Stimulated activated CD4-positive, alpha-beta T cell treated with anti-CD3 and anti-CD28 coated beads, Interleukin-1b, Interleukin-23, amount 100 ng/mL, for 4 hours (primary cell): ENCODE data around the gene MAP3K4.
"Not testable (repeated sequence)": the region's sequence is repeated elsewhere in the genome, so short reads cannot be mapped to it uniquely, and the experiment has no call there.

ENCODE experiments used
- DNase-seq, 2 donors: peaks; one replicate each; pipeline ENCODE4 v3.0.0-alpha.2; 2020; ENCODE audit warnings: low read depth in 2 of 2

The MAP3K4 gene

GRCh38 chr6:160972594-160972993 is 19.0 kb upstream of the MAP3K4 start:
- not testable (repeated sequence) for DNase-seq

DNA sequence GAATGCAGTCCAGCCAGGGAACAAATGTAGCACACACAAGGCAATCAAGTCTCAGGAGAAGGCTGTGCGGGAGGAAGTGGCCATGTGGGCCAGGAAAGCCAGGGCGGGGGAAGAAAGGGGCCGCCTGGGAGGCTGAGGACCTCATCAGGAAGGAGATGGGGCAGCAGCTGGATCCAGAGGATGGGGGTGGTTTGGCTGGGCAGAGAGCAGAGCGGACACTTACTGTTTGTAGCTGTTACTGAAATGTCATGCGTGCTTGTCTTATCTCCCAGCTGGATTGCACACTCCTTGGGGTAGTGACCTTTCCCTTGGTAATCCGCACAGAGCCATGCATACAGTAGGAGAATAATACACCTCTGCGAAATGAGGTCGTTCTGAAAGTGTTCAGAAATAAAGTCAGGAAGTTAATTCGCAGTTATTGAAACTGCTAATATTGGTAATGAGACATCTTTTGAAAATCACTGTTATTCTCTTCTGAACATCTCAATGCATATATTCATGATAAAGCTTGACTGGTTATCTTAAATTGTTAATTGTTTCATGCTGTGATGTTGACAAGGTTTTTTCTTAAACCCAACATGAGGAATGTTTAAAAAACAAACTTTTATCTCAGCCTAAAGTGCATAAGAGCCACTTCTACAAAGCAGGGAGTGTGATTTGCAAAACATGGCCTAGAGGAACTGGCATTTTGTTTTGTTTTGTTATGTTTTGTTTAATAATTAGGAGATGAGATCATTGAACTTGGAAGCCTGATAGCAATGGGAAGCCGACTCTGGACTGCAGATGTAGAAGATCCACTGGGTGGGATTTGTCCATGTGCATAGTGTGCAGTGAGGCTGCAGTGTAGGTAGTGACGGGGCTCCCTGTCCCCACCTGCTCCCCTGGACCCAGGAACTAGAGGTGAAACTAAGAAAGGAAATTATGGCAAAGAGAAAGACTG is 18.0 kb upstream of the MAP3K4 start:
- no peak for DNase-seq

DNA sequence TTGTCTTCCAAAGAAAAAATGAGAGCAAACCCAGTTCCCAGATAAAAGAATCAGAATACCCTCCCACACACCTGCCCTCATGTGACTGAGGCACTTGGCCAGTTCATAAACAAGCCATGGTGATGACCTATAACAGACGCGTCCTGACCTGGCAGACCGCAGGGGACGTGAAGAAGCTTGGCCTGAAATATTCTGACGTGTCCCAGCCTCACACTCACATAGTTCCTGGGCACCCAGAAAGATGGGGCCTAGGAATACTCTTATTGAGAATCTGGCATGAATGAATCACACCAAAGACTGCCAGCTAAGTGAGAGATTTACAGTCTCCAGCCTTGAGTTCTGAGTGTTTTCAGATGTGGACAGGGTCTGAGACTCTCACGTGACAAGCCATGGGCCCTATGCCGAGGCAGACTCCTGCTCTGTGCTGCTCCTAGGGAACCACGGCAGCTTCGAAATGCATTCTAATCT is 17.2 kb upstream of the MAP3K4 start:
- DNase-seq = no peak

GRCh38 chr6:160975162-160975561 is 16.4 kb upstream of the MAP3K4 start:
- no peak for DNase-seq

DNA sequence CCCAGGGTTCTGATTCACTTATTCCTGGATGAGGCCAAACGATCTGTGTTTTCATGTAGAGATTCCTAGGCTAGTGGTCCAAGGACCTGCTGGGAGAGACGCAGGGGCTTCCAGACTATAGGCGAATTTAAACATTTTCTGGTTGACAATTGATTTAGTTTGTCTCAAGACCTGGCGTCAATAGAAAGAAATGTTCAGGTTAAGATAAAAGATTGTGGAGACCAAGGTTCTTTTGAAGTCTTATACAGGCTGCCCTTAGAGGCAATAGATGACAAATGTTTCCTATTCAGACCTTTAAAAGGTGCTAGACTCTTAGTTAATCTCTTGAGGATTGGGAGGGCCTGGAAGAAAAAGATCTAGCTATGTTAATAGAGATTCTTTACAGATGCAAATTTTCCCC is 15.6 kb upstream of the MAP3K4 start:
- not testable (repeated sequence) for DNase-seq

DNA sequence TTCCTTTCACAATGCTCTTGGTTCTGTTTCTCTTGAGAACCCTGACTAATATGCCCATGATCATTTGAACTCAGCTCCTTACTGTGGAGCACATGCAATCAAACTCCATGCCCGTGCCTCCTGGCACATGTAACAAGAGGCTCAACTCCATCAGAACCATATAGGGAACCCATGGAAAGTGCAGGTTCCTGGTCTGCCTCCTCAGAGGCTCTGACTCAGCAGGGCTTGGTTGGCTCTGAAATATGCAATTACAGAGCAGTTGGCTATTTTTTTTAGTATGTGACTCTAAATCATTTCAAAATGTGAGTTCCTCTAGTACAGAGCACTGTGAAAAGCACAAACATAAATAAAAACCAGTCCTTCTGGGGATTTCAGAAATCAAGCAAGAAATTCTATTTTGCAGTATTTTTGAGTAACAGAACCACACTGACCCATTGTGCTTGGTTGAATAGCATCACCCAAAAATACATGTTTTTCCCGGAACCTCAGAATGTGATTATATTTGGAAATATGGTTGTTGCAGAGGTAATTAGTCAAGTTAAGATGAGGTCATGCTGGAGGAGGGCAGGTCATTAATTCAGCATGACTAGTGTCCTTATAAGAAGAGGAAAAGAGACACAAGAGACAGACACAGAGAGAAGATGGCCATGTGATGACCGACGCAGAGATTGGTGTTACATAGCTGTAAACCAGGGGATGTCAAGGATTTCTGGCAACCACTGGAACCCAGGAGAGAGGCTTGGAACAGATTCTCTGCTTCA is 13.2 kb upstream of the MAP3K4 start:
- no peak for DNase-seq

- DNase-seq = no peak
Measured at GRCh38 chr6:160979061-160979708, 12.4 kb upstream of the MAP3K4 start.

- DNase-seq = not testable (repeated sequence)
Measured at GRCh38 chr6:160983377-160983948, 8.1 kb upstream of the MAP3K4 start.

DNA sequence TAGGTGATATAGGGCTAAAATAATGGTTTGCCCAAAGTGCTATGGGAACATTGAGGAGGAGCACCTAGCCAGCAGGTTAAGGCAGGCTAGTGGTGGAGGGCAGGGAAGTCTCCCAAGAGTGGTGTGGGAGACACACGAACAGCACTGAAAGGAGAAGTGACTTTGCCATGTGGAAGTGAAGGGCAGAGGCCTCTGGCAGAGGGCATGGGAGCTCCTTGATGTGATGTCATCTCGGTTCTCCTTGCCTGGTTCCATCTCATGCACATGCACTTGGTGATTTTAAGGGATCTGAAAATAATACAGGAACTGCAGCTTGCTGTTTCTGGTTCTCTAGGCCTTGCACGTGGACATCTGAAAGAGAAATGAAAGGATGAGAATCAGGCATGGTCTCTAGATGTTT is 4.7 kb upstream of the MAP3K4 start:
- DNase-seq = no peak

- no peak for DNase-seq
Measured at GRCh38 chr6:160987265-160987664, 4.3 kb upstream of the MAP3K4 start.

GRCh38 chr6:160990847-160991405 is 643 bp upstream of the MAP3K4 start:
- DNase-seq = no peak

GRCh38 chr6:160992061-160992979 is 751 bp downstream of the MAP3K4 start:
- peak in 1 of 2 donors; percentile 15 for DNase-seq

DNA sequence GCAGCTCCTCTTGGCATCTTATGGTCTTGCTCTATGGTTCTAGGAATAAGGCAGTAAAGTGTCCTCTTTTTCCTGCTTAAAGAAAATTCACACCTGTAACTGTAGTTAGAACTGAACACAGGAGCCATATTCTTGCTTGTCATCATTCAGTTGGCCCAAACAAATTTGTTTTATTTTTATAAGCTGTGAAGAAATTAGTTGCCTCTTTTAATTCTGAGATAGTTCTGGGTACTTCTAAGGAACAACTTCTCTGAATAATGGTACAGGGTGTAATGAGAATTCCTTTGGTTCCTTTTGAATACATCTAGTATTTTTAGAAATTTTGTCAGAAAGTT is 1.4 kb downstream of the MAP3K4 start:
- no peak for DNase-seq

DNA sequence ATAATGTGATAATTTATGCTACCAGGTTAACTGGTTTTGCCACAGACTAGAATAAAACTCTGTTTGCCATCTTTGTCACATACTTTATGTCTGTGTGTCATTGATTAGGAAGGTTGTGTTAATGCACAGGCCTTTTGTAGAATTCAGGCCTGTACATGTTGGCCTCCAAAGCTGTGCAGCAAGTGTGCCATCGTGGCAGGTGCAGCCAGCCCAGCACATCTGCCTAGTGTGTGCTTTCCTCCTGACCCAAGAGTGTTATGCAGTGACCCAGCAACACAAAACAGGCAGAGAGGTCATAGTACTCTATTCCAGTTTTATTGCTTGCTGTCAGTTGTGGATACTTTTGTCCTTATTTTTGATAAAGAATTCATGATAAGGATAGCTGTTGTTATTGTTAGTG is 3.7 kb downstream of the MAP3K4 start:
- DNase-seq = no peak

- DNase-seq = no peak
Measured at GRCh38 chr6:160996131-160996601, 4.6 kb downstream of the MAP3K4 start.

DNA sequence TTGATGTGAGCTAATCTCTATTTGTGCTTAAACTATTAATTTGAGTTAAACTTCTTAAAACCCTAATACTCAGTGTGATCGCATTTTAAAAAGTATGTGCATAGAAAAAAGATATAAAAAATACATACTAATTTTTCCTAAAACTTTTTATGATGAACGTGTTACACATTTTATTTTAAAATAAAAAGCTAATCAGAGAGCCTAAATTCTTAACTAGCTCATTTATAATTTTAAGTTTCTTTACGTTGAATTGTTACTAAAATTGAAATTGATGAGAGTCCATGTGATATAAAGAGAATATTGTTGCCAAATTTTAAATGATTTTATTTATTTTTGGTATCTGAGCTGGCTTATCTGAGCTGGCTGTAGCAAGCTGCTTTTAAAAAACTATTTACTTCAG is 6.6 kb downstream of the MAP3K4 start:
- DNase-seq = no peak

DNA sequence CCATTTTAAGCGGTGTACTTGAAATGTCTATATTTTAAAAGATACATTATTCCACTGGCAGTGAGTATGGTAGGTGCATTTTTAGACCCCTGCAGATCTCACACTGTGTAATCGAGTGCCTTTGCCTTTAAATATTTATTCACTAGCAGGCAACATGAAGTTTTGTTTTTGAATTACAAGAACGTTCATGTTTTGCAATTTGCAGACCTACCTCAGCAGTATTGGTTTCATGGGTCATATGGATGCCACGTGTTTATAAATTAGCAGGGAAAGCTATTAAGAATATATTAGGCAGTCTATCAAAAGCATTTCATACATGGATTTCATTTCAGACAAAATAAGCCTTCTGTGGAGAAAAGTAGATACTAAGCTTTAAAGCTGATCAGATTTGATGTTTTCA is 7.2 kb downstream of the MAP3K4 start:
- no peak for DNase-seq

DNA sequence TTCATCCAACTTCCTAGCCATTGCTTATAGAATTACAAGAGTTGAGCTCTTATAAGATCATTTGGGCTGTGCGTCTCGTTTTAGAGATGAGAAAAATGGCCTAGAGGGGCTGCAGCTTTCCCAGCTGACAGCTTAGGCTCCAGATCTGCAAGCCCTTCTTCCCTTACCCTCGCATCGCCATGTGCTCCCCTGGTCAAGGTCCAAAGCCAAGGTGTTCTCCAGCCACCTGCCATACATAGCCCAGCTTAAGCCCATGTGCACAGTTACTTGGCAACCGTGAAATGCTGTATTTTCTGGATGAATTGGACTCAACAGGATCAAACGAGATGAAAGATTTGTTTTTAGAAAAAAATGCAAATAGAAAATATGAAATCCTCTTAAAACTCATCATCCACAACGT is 7.9 kb downstream of the MAP3K4 start:
- DNase-seq = no peak

GRCh38 chr6:161000632-161001031 is 9.1 kb downstream of the MAP3K4 start:
- DNase-seq = no peak

GRCh38 chr6:161001421-161001820 is 9.9 kb downstream of the MAP3K4 start:
- DNase-seq = no peak

GRCh38 chr6:161003336-161003735 is 11.8 kb downstream of the MAP3K4 start:
- no peak for DNase-seq
